G401.6 (cell line): ENCODE results near the gene SAMM50.

Experiments used
- FAIRE-seq: peaks from 2 replicates; lab custom pipeline; 2012; peaks lifted over from hg19 to GRCh38; lab: Jason Lieb, UNC

SAMM50 gene

GRCh38 chr22:43945632-43946383 lies 9.4 kb upstream of the SAMM50 start:
- FAIRE-seq, result no peak

GRCh38 chr22:43946384-43946667 lies 8.9 kb upstream of the SAMM50 start:
- FAIRE-seq, result no peak

DNA sequence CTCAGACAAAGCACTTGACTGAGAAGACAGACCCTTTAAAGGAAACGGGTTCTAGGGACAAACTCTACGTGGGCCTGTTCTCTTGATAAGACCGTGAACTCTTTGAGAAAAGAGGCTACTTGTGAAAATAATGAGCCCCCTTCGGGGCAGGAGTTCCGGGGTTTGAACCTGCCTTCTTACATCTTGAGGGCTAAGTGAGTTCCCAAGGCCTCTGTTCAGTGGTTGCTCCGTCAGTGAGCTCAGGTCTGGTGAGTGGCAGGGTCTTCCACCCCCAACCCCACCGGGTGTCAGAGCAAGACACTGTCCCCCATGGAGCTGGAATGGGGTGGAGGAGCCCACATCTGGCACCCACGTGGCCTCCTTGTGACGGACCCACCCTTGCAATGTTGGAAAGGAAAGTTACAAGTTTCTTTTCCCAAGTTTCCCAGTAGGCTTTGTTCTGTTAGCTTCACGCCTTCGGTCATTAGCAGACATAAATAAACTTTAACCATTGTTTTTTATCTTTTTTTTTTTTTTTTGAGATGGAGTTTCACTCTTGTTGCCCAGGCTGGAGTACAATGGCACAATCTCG lies 6.3 kb upstream of the SAMM50 start:
- FAIRE-seq, result no peak

DNA sequence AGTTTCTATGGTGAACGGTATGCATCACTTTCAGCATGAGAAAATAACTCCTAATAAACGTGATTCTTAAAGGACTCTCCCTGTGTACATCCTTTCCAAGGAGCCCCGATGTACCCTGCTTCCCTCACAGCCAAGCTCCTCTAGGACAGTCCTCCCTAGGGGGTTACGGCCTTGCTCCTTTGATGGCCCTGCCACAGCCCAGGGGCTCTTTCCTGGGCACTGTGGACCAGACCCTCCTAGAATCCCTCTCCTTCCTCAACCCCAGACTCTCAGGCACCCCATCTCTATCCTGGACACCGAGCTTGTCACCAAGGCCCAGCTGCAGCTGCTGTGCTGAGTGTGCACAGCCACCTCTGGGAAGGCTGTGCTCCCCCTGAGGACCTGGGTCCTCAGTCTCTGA lies 3.9 kb upstream of the SAMM50 start:
- FAIRE-seq, result no peak

DNA sequence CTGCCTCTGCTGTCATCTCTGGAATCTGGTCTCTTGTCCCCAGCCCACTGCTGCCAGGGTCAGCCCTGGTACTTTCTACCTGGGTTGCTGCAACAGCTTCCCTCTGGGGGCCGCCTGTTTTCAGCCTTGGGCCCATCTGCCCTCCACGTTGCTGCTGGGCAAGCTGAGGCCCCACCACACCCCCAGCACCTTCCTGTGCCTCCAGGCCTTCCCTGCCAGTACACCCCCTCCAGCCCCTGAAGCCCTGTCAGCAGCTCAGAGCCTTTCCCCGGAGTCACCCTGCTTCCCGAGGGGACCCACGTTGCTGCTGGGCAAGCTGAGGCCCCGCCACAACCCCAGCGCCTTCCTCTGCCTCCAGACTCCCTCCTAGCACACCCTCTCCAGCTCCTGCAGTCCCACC lies 3.3 kb upstream of the SAMM50 start:
- FAIRE-seq, result no peak

- no peak for FAIRE-seq
These were observed 1.1 kb upstream of the SAMM50 start for GRCh38 chr22:43953988-43954785.

DNA sequence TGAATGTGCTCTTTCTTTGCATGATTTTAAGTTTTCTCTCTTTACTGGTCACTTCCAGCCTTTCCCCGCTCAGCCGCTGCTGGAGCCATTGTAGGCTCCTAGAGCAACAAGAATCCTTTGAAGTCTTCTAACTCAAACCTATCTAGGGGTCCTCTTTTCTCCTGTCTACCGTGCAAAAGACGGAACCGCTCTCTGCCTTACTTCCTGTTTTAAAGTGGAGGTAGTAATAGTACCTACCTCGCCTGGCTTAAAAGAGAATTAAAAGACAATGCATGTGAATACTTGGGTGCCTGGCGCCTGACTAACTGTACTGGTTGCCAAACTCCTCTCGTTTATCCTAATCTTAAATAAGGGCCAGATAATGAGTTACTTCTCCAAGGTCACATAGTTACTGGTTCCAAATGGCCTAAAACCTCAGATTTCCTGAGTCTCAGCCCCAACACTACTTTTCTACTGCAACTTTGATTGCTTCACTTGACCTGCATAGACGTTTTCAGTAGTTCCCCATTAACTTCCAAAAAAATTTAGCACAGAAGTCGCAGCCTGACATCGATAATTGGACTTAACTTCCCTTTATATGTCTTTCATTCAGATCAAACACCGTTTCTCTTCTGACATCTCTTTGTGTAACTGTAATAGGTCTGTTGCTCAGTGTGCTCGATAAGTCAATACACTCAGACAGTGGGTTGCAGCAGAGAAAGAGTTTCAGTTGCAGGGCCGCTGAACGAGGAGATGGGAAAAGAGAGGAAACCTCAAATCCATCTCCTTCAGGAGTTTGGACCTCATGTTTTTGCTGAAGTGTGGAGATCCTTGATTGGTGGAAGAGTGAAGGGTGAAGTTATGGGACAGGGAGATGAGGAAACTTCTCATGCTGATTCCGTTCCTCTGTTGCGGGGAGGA lies 891 bp downstream of the SAMM50 start:
- FAIRE-seq, result no peak

GRCh38 chr22:43956805-43957463 lies 1.7 kb downstream of the SAMM50 start:
- FAIRE-seq, result no peak

- no peak for FAIRE-seq
These were observed 2.6 kb downstream of the SAMM50 start for GRCh38 chr22:43957871-43958270.

DNA sequence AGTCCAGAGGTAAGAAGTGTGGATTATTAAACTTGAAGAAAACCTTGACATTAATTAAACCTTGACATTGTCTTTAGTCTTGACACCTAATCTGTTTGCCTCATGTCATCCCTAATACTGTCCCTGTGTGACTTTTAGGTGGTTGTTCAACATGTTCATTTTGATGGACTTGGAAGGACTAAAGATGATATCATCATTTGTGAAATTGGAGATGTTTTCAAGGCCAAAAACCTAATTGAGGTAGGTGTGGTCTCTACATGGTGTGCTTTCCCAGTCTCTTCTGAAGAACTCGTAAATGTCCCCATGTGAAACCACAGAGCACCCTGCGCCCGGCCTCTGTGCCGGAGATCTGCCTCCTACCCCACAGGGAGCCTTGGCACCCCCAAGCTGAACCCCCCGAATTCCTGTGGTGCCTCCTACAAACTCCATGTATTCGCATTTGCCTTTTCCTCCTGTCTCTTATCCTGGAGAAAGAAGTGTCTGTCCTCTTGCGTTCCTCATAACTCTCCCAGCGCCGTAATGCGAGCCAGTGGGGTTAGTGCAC lies 9.1 kb downstream of the SAMM50 start:
- FAIRE-seq, result no peak

GRCh38 chr22:43967069-43967468 lies 11.8 kb downstream of the SAMM50 start:
- FAIRE-seq, result no peak

GRCh38 chr22:43968614-43969013 lies 13.4 kb downstream of the SAMM50 start:
- FAIRE-seq, result no peak

GRCh38 chr22:43969021-43969878 lies 14.0 kb downstream of the SAMM50 start:
- FAIRE-seq, result no peak

DNA sequence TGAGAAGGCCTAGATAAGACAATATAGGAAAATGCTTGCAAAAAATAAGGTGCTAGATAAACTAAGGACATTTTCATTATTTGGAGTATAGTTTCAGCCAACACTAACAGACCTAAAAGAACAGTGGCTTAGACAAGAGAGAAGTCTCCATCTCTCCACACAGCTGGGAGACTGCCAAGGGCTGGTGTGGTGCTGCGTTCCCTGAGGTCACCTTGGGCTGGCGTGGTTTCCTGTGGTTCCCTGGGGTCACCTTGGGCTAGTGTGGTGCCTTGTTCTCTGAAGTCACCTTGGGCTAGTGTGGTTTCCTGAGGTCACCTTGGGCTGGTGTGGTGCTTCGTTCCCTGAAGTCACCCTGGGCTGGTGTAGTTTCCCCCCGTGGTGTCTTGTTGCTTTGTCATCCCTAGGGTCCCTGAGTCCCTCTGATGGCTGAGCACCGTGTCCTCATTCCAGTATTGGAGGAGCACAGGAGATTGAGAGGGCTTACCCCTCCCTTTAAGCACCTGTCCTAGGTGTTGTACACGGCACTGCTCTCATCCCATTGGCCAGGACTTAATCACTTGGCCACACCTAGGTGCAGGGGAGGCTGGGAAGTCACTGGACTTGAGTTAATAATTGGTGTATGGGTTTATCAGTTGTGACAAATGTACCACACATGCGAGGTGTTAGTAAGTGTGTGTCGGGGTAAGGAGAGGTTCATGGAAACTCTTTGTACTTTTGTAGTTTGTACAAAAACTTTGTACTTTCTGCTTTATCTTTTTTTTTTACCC lies 14.9 kb downstream of the SAMM50 start:
- no peak for FAIRE-seq

- no peak for FAIRE-seq
These were observed 15.9 kb downstream of the SAMM50 start for GRCh38 chr22:43971112-43971511.

DNA sequence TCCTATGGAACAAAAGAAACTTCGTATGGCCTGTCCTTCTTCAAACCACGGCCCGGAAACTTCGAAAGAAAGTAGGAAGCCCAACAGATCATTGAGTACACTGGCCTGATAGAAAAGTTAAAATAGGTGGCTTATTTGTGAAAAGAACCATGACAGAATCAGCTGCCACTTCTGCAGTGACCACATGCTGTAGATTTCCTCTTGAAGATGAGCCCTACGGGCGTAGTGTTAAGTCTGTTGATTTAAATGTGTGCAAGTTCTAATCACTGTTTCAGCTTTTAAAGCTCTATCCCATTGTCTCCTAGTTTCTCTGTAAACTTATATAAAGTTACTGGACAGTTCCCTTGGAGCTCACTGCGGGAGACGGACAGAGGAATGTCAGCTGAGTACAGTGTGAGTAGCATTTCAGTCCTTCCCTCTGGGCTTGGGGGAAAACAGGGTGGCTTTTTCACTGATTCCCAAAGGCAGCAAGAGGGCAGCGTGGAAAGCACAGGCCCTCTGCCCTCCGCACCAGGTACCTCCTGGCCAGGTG lies 17.8 kb downstream of the SAMM50 start:
- no peak for FAIRE-seq

DNA sequence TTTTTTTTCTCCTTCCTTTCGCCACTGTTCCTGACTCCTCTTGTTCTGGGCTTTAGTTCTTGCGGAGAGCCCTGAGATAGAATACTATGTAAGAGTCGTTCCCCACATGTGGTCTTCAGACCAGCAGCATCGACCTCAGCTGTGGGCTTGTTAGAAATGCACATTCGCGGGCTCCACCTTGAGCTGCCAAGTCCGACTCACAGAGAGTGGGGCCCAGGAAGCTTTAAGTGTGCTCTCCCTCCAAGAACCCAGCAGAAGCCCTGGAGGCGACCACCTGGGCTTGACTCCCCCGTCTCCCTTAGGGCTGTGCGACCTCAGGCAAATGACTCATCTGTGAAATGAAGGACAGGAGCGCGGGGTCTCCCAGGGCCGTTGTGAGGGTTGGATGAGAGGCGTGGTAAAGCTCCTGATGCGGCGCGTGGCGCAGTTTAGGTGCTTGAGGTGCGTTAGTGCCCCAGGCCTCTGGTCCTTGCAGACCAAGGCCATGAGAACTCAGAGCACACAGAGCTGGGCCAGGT lies 18.8 kb downstream of the SAMM50 start:
- no peak for FAIRE-seq

DNA sequence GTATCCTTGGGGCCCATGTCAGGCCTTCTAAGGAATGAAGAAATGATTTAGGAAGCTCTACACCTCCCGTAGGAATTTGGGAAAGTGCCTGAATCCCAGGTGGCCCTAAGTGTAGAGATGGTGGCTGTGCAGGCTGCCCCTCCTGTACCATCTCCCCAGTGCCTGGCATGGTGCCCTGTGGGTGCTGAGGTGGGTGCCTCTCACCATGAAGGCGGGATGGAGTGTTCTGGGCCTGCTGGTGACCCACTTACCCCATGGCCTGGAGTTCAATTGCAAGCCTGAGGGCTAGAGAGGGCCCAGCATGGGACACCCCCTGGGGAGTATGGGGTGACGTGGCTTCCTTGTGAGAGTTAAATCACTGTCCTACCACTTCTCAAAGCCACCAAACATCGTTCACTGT lies 19.8 kb downstream of the SAMM50 start:
- FAIRE-seq, result no peak
